SK-N-SH (cell line): Measurements from ENCODE around the gene PLEKHM3. TPM values are rescaled to one million over a fixed set of nuclear protein-coding genes. Genes with fewer than 3 reads are reported as not detected.
A peak's percentile ranks its signal among the peaks of the same experiment; 100 is the strongest.
"Not testable (repeated sequence)": the region's sequence is repeated elsewhere in the genome, so short reads cannot be mapped to it uniquely, and the experiment has no call there.

Experiments used
- CTCF ChIA-PET: fragments of 300-600, 350-600 bp; formaldehyde crosslinking; extraction: SDS; loops from one replicate; lab custom pipeline; 2021; lab: Yijun Ruan, JAX
- POLR2A ChIA-PET: fragments of 350-600 bp; sonication (Branson Sonifier 250); formaldehyde crosslinking; extraction: SDS; loops from one replicate; lab custom pipeline; 2020; ENCODE audit warnings: antibody characterized with exemption, inconsistent platforms; lab: Yijun Ruan, JAX
- DNase-seq: peaks from one replicate; pipeline ENCODE4 v3.0.0; 2012
- H2AFZ ChIP-seq: fragments of 200-600 bp; sonication (generic); 2 replicates; pipeline ENCODE4 v1.8.1; 2016; ENCODE audit warnings: antibody characterized with exemption, mild to moderate bottlenecking, low read depth
- H3F3A ChIP-seq: fragments of 200-600 bp; sonication (generic); replicated peaks from 2 replicates; pipeline ENCODE3; 2016; ENCODE audit warnings: antibody characterized with exemption, mild to moderate bottlenecking; ENCODE audit not compliant: insufficient read depth
- H3K27ac ChIP-seq, 2 experiments: fragments of 200-500 bp in 1 of 2; fragments of 200-600 bp in 1 of 2; sonication (Bioruptor generic) in 1 of 2; sonication (generic), shearing (Covaris generic) in 1 of 2; 2 replicates each; pipeline versions ENCODE4 v1.5.1 to v1.6.1; 2014 to 2016; ENCODE audit warnings: low read depth in 2 of 2, inconsistent platforms in 1 of 2, low read length in 1 of 2, mild to moderate bottlenecking in 1 of 2, mixed read lengths in 1 of 2
- H3K27me3 ChIP-seq: fragments of 200-600 bp; sonication (generic), shearing (Covaris generic); 2 replicates; pipeline ENCODE4 v1.6.1; 2016; ENCODE audit warnings: mixed run types; ENCODE audit not compliant: insufficient read depth
- H3K36me3 ChIP-seq, 2 experiments: fragments of 200-500 bp in 1 of 2; fragments of 200-600 bp in 1 of 2; sonication (Bioruptor generic) in 1 of 2; sonication (generic) in 1 of 2; replicated peaks in 1 of 2; 2 replicates each; pipeline versions ENCODE3 to v1.5.1; 2014 to 2016; ENCODE audit warnings: low read length in 1 of 2, mild to moderate bottlenecking in 1 of 2; ENCODE audit not compliant: insufficient read depth in 2 of 2, control insufficient read depth in 1 of 2
- H3K4me1 ChIP-seq, 2 experiments: fragments of 200-500 bp in 1 of 2; fragments of 200-600 bp in 1 of 2; sonication (Bioruptor generic) in 1 of 2; sonication (generic), shearing (Covaris generic) in 1 of 2; 2 replicates each; pipeline versions ENCODE4 v1.5.1 to v1.6.1; 2014 to 2016; ENCODE audit warnings: low read depth in 1 of 2, low read length in 1 of 2, mixed run types in 1 of 2; ENCODE audit not compliant: insufficient read depth in 2 of 2, control insufficient read depth in 1 of 2
- H3K4me2 ChIP-seq: fragments of 200-600 bp; sonication (generic), shearing (Covaris generic); 2 replicates; pipeline ENCODE4 v1.6.1; 2017; ENCODE audit warnings: mixed run types
- H3K4me3 ChIP-seq, 2 experiments: fragments of 200-500 bp in 1 of 2; fragments of 200-600 bp in 1 of 2; sonication (Bioruptor generic) in 1 of 2; sonication (generic), shearing (Covaris generic) in 1 of 2; 2 replicates each; pipeline versions ENCODE4 v1.5.1 to v1.8.1; 2014 to 2016; ENCODE audit warnings: low read depth in 2 of 2, inconsistent platforms in 1 of 2, low read length in 1 of 2, mild to moderate bottlenecking in 1 of 2, mixed read lengths in 1 of 2, moderate library complexity in 1 of 2
- H3K79me2 ChIP-seq: fragments of 200-600 bp; sonication (generic); 2 replicates; pipeline ENCODE4 v1.8.1; 2017; ENCODE audit warnings: mild to moderate bottlenecking; ENCODE audit not compliant: insufficient read depth
- H3K9ac ChIP-seq: fragments of 200-600 bp; sonication (generic); 2 replicates; pipeline ENCODE4 v1.6.1; 2017; ENCODE audit warnings: mixed run types
- H3K9me2 ChIP-seq: fragments of 200-600 bp; sonication (generic); 2 replicates; pipeline ENCODE4 v1.6.1; 2017; ENCODE audit warnings: mixed run types
- H3K9me3 ChIP-seq: fragments of 200-600 bp; sonication (generic); 2 replicates; pipeline ENCODE4 v1.6.1; 2017; ENCODE audit warnings: mixed run types, mild to moderate bottlenecking, moderate library complexity
- H4K20me1 ChIP-seq: fragments of 200-600 bp; sonication (generic); 2 replicates; pipeline ENCODE4 v1.6.1; 2017; ENCODE audit warnings: mild to moderate bottlenecking, mixed run types; ENCODE audit not compliant: insufficient read depth
- CTCF ChIP-seq: fragments of 200-600 bp; sonication (generic); IDR thresholded peaks from 2 replicates; pipeline ENCODE4 v1.6.1; 2017; ENCODE audit warnings: antibody characterized with exemption, mild to moderate bottlenecking, moderate library complexity
- FOXJ3 ChIP-seq: sonication (generic); formaldehyde crosslinking; IDR thresholded peaks from 2 replicates; pipeline ENCODE4 v1.5.1; 2020; ENCODE audit warnings: mild to moderate bottlenecking, missing genetic modification reagents
- MXI1 ChIP-seq: IDR thresholded peaks from 2 replicates; pipeline ENCODE4 v1.6.1; 2012; ENCODE audit warnings: mild to moderate bottlenecking, low read depth, low read length, improper control_type of control experiment
- NFIC ChIP-seq: IDR thresholded peaks from 2 replicates; pipeline ENCODE4 v1.4.0; 2012; ENCODE audit warnings: borderline replicate concordance
- NRF1 ChIP-seq: IDR thresholded peaks from 2 replicates; pipeline ENCODE4 v1.6.1; 2012; ENCODE audit warnings: low read depth, mild to moderate bottlenecking, low read length
- RAD21 ChIP-seq: IDR thresholded peaks from 2 replicates; pipeline ENCODE4 v1.6.1; 2012; ENCODE audit warnings: mild to moderate bottlenecking, low read length
- RCOR1 ChIP-seq: fragments of 150-350 bp; IDR thresholded peaks from 2 replicates; pipeline ENCODE4 v1.6.1; 2017; ENCODE audit warnings: antibody characterized with exemption, low read length
- RFX5 ChIP-seq: IDR thresholded peaks from 2 replicates; pipeline ENCODE4 v1.6.1; 2012; ENCODE audit warnings: mild to moderate bottlenecking, improper control_type of control experiment, low read length
- SIN3A ChIP-seq: IDR thresholded peaks from 2 replicates; pipeline ENCODE4 v1.6.1; 2012; ENCODE audit warnings: low read depth, mild to moderate bottlenecking, low read length, moderate library complexity, borderline replicate concordance
- USF1 ChIP-seq: IDR thresholded peaks from 2 replicates; pipeline ENCODE4 v1.4.0; 2012; ENCODE audit warnings: low read depth, borderline replicate concordance
- USF2 ChIP-seq: fragments of 150-350 bp; IDR thresholded peaks from 2 replicates; pipeline ENCODE4 v1.6.1; 2017; ENCODE audit warnings: antibody characterized with exemption, low read length, low read depth, borderline replicate concordance
- WGBS: methylation state at CpG from one replicate; pipeline ENCODE4 v1.1.6; 2017; ENCODE audit warnings: low lambda C conversion rate; 5-methylcytosine and 5-hydroxymethylcytosine counted together
- polyA plus RNA-seq, 3 experiments: library from polyadenylated mRNA; depleted of rRNA; stranded (reverse); fragments of >200 nt; gene quantifications; 2 replicates each; pipeline ENCODE4 v1.2.3, GENCODE V29; 2012

The PLEKHM3 gene
- polyA plus RNA-seq, 1 of the 3 experiments (the other 2 are of a cell fraction) = 1.9 TPM

GRCh38 chr2:208024091-208024490, 1.2 kb downstream of the PLEKHM3 start:
- no peaks in the 10 kb centered on the region for H3K27me3 ChIP-seq
- TF ChIP-seq USF1 (no peak), SIN3A (no peak), NRF1 (no peak)
- no peak overlapping the region for H3K9ac ChIP-seq
- no peaks in the 10 kb centered on the region for H4K20me1 ChIP-seq
- no peaks in the 10 kb centered on the region for H3K9me2 ChIP-seq
- H3K9me3 ChIP-seq = no peaks in the 10 kb centered on the region
- H3K4me2 ChIP-seq = peak overlapping the region; percentile 72; the same call in 1 of the 2 replicates
- H3K36me3 ChIP-seq = no peaks in the 10 kb centered on the region
- H3F3A ChIP-seq = no peaks in the 10 kb centered on the region
- H3K4me1 ChIP-seq = peaks cover 4 to 6% of the 10 kb centered on the region in 2 experiments; a peak in 3 of 4 replicates
- H3K79me2 ChIP-seq = peaks cover 11% of the 10 kb centered on the region
- no peak for DNase-seq
- WGBS = 100% methylated on average over 3 of the region's 3 CpGs
- H2AFZ ChIP-seq = no peak overlapping the region; the same call in 1 of the 2 replicates
- no peak overlapping the region for H3K27ac ChIP-seq
- ChIA-PET CTCF (interaction anchor here (1.0 to 1.7 kb wide), 2 partner anchors 17 to 278 kb away, joined by 3 to 4 read pairs; no protein-coding TSS in a partner anchor), POLR2A (interaction anchor here (1.9 kb wide), 1 partner anchor 16 kb away, joined by 11 read pairs; no protein-coding TSS in a partner anchor)
- H3K4me3 ChIP-seq = no peak overlapping the region

GRCh38 chr2:208020253-208020652, 5.1 kb downstream of the PLEKHM3 start:
- H3K9ac ChIP-seq = no peak overlapping the region
- no peaks in the 10 kb centered on the region for H3K9me3 ChIP-seq
- 84% methylated on average over 2 of the region's 2 CpGs for WGBS
- CTCF ChIA-PET = interaction anchor here (0.7 to 2.5 kb wide), 3 partner anchors 8 to 20 kb away, joined by 3 to 9 read pairs (median 3); no protein-coding TSS in a partner anchor
- H3K79me2 ChIP-seq = peaks cover 11% of the 10 kb centered on the region
- POLR2A ChIA-PET = no interaction called here
- H4K20me1 ChIP-seq = no peaks in the 10 kb centered on the region
- no peaks in the 10 kb centered on the region for H3K27me3 ChIP-seq
- H3K4me3 ChIP-seq = no peak overlapping the region
- no peak for TF ChIP-seq RAD21
- TF ChIP-seq RFX5 = no peak
- TF ChIP-seq SIN3A = no peak
- TF ChIP-seq MXI1 = no peak
- TF ChIP-seq RCOR1 = no peak
- no peak for TF ChIP-seq USF2
- TF ChIP-seq NFIC = no peak
- TF ChIP-seq FOXJ3 (CRISPR knock-in tag) = no peak
- TF ChIP-seq CTCF = no peak
- no peak overlapping the region for H2AFZ ChIP-seq
- H3K36me3 ChIP-seq = no peaks in the 10 kb centered on the region
- H3K4me2 ChIP-seq = no peak overlapping the region
- H3F3A ChIP-seq = peaks cover 4% of the 10 kb centered on the region
- no peak for DNase-seq
- H3K27ac ChIP-seq = no peak overlapping the region
- H3K9me2 ChIP-seq = no peaks in the 10 kb centered on the region
- H3K4me1 ChIP-seq = no peaks in the 10 kb centered on the region; a peak in 1 of 4 replicates

GRCh38 chr2:208018124-208018712, 7.1 kb downstream of the PLEKHM3 start:
- H3K4me3 ChIP-seq, H3K9me3 ChIP-seq, H2AFZ ChIP-seq, H3K4me2 ChIP-seq, H4K20me1 ChIP-seq, H3K9ac ChIP-seq, H3K9me2 ChIP-seq, POLR2A ChIA-PET, DNase-seq, H3K79me2 ChIP-seq, H3K27ac ChIP-seq, H3K36me3 ChIP-seq, H3K4me1 ChIP-seq, H3K27me3 ChIP-seq: not testable (repeated sequence)
- 91% methylated on average over 5 of the region's 5 CpGs for WGBS
- H3F3A ChIP-seq = peaks cover 23% of the 10 kb centered on the region
- CTCF ChIA-PET = interaction anchor here (1.2 kb wide), 1 partner anchor 9 kb away, joined by 3 read pairs; no protein-coding TSS in a partner anchor
